Activated CD4-positive, alpha-beta T cell treated with anti-CD3 and anti-CD28 coated beads for 1 hour (primary cell): ENCODE data around the gene CRYGN.

ENCODE experiments used
- DNase-seq: peaks from one replicate; pipeline ENCODE4 v3.0.0-alpha.2; 2020

The CRYGN gene

DNA sequence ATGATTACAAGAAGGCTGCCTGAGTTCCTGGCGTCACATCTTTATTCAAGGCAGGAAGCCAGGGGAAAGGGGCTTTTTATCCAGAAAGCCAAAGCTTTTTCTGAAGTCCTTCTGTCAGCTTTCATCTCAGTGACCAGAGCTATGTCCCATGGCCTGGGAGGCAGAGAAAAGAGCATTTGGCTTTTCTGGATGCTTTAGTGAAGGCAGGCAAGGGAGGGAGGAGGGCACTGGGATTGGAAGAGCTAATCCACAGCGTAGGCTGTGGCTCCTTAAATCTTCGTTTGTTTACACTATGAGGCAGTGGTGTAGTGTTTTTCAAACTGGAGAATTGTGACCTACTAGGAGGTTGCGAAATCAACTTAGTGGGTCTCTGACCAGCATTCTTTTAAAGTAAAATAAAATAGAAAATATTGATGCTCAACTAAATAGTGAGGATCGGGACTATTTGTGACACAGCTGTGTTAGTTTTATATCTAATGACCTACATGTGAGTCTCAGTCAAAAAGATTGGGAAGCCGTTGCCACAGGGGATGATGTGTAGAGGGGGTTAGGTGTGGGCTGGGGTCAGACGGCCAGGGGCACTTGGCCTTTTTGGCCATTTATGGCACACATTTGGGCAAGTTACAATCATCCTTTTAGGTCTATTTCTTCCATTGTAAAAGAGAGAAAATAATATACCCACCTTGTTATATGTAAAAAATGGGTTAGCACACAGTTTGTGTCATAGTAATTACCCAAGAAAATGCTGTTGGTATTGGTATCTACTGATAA, 14.1 kb downstream of the CRYGN start:
- no peak for DNase-seq

DNA sequence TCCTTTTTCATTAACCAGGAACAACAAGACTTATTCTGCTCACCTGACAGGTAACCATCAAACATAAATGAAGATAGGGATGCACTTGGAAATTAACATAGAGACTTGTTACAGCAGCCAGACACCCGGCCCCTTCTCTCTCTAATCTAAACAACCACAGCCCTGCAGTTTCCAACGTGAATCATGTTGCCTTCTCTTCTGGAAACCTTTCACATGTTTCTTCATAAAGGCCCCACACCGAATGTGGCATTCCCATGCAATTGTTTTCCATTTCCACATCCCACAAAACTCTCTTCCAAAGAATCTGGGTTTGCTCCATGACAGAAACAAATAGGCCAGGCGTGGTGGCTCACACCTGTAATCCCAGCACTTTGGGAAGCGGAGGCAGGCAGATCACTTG, 15.1 kb downstream of the CRYGN start:
- DNase-seq, result no peak

DNA sequence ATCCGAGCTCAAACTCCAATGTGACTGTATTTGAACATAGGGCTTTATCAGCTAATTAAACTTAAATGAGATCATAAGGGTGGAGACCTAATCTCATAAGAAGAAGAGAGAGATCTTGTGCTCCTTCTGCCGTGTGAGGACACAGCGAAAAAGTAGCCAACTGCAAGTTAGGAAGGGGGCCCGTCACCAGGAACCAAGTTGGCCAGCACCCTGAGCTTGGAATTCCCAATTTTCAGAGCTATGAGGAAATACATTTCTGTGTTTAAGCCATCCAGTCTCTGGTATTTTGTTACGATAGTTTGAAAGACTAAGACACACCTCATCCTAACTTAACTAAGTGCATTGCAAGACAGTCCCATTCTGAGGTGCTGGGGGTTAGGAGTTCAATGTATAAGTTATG, 16.0 kb downstream of the CRYGN start:
- no peak for DNase-seq

DNA sequence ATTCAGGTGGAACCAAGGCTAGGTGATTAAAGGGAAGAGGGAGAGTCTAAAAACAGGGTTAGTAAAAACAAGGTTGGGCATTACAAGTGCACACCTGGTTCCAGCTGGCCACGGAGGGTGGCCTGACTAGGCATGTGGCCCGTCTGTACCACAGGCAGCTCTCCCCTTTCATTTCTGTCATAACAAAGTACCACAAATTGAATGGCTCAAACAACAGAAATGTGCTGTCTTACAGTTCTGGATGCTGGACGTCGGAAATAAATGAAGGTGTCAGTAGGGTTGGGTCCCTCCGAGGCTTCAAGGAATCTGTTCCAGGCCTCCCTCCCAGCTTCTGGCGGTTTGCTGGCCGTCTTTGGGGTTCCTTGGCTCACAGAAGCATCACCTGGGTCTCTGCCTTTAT, 16.7 kb downstream of the CRYGN start:
- no peak for DNase-seq

DNA sequence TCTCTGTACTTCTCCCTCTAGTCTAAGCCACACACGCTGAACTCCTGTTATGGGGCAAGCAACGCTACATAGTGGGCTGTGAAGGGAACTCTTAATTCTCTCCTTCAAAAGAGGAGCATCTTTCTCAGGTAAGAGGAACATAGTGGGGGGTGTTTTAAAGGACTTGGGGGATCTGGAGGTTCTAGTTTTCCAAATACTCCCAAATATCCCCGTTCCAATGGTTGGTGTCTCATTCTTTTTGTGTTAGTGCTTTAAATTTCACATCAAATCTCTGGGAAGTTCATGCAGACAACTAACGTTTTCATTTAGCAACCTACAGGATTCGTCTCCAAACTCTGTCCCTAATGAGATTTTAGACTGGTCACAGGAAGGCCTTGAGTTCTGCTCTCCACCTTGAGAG, 17.7 kb downstream of the CRYGN start:
- no peak for DNase-seq

DNA sequence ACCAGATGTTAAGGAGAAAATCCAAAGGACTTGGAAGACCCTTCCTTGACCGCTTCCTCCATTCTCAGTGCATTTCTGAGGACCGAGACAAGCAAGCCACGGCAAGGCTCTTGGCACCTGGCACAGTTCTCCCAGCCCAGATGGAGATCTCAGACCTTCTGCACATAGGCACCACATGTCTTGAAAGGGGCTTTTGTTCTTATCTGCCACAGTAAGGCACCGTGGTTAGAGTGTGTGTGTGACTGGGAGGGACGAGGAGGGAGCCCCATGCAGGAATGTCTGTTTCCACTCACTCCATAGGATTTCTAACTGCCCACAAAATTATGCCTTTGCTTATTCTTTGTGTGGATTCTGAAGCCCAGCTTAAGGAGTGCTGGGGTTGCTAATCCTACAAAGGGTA, 19.8 kb downstream of the CRYGN start:
- no peak for DNase-seq

DNA sequence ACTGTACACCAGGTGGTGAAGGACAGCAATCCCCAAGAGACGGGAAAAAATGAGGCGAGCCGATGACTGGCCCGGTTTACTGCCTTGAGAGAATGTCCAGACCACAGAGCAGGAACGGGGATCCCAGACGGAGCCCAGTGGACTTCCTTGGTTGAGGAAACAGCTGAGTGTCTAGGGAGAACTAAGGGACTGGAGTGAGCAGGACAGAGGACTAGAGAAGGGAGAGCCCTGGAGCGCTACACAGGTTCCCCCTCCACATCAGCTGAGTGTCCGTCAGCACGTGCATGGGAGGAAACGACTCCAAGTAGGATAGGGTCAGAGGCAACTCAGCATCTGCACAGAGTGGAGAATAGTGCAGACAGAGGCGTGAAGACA, 23.0 kb downstream of the CRYGN start:
- no peak for DNase-seq

DNA sequence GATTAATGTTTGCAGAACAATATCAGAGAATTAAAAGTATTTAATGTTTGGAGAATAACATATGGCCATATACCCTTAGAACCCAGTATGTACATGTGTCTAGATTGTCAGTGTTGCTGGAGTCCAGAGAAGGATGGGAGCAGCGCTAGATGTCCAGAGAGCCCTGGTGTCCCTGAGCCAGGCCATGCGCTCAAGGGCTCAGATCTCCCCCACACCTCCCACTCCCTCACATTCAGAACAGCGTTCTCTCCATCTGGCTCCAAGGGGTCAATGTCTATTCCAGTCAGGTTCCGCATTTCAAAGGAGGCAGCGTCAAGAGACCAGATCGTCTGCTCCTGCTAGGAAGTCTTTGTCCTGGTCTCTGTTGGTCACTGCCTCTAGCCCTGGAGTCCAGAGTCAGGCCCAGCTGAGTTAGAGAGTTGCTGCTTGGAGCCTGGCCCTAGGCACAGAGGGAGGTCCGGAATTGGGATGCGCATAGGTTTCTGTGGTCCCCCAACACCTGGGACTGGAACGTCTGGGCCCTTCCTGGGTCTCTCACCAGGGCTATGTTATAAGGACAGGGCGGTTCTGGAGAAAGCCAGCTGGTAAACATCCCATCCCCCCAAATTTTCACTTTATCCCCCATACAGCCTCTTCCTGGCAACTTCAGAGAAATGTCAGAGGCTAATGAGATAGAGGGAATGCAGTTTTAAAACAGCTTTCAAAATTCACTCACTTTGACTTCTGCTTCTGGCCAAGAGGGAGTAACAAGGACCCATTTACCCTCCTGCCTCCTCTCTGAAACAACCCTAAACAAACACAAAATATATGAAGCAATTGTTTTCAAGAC, 23.6 kb downstream of the CRYGN start:
- no peak for DNase-seq

DNA sequence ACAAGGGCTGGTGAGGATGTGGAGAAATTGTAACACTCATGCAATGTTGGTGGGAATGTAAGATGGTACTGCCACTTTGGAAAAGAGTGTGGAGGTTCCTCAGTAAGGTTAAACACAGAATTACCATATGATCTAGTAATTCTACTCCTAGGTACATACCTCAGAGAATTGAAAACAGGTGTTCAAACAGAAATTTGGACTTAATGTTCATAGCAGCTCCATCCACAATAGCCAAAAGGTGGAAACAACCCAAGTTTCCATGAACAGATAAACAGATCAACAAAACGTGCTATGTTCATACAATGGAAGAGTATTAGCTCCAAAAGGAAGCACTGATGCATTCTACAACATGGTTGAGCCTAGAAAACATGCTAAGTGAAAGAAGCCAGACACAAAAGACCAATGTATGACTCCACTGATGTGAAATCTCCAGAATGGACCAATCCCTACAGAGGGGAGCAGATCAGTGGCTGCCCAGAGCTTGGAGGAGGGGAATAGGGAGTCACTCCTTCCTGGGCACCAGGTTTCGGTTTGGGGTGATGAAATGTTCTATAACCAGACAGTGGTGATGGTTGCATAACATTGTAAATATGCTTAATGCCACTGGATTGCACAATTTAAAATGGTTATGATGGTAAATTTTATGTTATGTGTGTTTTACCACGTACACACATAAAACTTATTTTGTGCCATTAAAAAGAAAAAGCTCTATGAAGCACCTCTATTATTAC, 24.4 kb downstream of the CRYGN start:
- DNase-seq, result no peak

DNA sequence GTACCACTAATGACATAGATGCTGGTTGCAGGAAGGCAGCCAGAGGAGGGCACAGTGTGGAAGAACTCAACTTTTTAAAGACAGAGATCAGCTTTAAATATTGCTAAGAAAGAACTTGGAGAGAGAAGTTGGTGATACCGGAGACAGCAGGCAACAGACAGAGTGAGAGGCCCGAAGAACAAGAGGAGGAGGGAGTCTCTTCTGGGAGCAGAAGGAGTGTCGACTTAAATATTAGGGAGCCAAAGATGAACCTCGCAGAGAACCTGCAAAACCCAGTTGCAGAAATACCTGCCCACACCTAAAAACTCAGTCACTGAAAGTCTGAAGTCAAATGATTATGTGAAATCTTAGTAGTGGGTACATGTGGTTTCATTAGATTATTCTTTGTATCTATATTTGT, 26.7 kb downstream of the CRYGN start:
- DNase-seq, result no peak

DNA sequence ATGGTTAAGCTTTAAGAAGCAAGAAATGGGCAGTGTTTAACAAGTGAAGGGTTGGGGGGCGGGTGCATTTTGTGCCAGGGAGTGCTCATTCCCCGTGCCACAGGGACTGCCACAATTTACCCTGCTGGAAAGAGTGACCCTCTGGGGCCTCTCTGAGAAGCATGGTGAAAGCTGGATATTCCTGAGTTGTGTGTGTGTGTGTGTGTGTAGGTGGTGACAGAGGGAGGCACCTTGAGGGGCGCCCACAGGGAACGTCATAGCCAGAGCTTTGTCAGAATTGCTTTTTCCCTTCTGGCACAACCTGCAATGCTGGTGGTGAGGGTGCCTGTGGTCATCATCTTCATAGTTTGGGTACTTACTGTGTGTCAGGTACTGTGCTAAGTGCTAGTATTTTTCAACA, 27.6 kb downstream of the CRYGN start:
- no peak for DNase-seq

DNA sequence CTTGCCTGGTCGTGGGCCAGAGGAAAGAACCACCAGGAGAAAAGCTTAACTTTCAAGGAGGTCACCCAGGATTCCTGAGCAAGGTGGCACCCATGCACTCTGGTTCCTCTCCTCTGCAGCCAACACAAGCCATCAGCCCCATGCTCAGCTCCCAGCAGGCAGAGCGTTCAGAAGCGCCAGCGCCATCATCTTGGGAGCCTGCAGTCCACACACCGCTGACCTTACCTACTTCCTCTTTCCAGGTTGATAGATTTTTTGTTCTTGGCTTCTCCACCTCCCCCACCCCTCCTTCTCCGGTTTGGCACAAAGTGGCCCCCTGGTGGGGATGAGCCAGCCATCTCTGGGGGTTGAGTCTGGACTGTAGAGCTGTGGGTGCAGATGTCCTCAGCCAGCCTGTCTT, 28.4 kb downstream of the CRYGN start:
- DNase-seq, result no peak

DNA sequence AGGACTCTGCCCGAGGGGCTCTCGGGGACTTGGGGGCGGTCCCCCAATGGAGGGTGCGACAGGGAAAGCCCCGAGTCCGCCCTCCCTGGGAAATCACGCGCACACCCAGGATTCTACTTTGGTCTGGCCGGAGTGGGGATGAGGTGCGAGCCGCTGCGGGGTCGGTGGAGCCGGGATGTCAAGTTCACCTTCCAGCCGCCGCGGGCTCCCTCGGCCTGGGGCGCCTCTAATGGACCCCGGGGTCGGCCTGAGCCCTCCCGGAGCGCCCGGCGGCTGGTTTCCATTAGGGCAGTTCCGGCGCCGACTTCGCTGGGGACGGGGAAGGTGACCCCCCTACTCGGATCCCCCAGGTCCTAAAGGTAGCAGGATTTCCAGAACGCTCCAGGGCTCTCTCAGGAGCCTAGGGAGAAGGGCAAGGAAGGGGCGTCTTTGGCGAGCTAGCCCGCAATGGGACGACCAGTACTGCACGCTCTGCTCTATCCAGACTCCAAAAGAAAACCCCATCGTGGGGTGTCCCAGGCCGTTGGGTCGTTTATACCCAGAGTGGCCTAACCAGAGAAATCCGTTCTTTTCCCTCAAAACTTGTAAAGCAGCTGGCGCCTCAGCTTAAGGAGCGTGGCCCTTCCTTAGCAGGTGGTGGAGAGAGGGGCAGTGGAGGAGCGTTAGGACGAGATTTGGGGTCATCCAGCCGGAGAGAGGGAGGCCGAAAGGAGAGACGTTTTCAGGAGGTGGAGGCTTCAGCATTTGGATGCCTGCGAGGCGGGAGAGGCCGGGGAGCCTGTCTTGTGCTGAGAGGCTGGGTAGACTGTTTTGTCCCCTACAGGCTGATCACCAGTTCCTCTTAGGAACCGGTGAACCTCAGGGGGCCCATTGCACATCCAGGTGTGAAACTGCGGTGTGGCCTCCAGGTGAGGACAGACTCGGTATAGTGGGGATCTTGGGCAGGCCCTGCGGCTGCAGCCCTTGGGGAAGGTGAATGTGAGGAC, 29.2 kb downstream of the CRYGN start:
- DNase-seq, result no peak

DNA sequence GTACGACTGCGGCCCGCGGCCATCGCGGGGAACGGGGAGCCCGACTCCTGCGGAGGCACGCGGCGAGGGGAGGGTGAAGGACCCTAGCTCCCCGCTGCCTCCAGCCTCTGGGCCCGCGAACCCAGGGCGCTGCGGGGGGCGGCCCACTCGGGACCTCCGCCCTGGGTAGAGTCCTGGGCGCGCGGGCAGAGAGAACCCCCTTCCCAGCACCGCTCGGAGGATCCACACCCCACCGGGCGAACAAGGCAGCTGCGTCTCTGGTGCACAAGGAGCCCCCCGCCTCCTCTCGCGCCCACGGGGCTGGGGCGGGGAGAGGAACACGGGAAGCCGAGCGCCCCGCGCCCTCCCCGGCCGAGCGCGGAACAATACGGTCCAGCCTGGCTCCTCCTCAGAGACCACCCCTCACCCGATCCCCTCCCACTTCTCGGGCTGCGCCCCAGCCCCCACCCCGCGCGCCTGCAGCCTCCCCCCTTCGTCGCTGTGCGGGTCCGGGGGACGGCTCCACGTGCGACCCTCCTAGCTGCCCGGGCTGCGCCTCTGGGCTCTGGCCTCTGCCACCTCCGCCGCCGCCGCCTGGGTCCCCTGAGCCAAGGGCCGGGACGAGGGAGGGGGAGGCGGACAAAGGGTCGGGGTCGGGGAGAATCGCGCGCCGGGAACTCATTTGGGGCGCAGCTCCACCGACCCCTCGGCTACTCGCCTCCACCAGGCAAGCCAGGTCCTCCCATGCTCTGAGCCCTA, 30.1 kb downstream of the CRYGN start, which contains the start of gene WDR86:
TSS of gene WDR86 (minus strand) at position 372 of the 738 bp plus-strand sequence. CDS start 449 bp downstream, outside the sequence.
- no peak for DNase-seq

DNA sequence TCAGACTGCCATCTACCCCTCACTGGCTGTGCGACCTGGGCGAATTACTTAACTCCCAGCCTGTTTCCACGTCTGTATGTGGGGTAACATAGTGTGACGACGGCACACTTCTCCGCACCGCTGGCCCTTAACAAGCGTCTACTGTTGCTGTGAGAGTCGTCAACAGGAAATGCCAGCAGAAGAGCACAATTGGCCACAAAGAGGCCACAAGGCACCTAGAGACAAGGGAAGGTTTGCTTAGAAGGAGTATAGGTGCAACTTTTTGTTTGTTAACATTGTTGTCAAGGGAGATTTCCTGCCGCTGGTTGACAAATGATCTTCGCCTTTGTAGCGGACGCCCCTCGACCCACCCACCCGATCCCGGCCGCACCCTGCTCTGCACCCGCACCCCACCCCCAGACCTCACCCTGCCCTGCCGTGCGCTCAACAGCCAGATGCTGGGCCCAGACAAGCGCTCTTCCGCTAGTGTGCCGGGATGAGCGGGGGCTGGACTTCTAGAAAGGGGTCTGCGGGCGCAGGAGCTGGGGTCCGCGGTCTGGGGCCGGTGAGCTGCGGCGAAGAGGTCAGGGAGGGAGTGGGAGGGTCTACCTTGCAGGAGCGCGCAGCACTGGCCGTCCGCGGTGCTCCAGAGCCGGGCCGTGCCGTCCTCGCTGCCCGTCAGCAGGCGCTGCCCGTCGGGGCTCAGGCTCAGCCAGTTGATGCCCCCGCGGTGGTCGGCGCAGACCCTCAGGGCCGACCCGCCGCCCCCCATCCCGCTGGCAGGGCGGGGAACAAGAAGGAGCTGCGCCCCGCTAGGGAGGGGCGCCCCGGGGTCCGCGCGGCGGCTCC, 30.9 kb downstream of the CRYGN start:
- DNase-seq, result peak; percentile 27

DNA sequence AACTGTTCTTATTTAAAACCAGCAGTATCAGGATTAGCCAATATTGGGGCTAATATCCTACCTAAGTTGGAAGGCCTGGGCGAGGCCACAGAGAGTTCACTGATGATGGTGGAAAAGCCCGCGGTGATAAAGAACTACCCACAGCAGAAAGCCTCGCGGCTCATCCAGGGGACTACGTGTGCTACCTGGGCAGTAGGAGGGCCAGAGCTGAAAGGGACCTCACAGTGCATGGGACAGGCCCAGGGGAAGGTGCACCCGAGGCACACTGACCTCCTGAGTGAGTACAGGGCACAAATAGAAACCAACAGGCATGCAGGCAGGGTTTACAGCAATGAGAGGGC, 31.5 kb downstream of the CRYGN start:
- DNase-seq, result no peak

DNA sequence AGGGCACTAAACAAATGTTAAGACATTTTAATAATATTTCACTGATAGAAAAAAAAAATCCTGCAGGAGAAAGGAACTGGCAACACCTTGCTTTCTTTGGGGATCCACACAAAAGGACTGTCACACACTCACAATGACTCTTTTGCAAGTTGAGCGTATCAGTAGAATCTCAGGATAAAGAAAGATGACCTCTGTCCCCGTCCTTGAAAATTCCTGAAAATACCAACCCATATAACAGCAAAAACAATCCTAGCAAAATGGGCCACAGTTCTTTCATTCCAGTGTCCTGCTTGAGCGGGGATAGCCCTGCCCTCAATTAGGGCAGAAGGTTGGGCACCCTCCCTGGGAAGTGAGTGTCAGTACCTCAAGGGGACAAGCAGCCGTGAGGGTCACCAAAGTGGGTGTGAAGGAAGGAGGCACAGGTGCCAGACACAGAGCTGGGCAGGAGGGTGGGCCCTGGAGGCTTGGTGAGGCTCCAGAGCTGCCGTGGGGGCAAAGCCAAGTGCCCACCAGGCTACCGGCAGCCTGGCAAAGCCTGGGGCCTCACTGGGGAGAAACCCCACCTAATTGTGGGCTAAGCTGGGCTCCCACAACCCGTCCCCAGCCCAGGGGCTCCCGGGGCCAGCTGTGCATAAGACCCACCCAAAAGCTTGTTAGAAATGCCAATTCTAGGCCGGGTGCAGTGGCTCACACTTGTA, 32.9 kb downstream of the CRYGN start:
- DNase-seq, result no peak

DNA sequence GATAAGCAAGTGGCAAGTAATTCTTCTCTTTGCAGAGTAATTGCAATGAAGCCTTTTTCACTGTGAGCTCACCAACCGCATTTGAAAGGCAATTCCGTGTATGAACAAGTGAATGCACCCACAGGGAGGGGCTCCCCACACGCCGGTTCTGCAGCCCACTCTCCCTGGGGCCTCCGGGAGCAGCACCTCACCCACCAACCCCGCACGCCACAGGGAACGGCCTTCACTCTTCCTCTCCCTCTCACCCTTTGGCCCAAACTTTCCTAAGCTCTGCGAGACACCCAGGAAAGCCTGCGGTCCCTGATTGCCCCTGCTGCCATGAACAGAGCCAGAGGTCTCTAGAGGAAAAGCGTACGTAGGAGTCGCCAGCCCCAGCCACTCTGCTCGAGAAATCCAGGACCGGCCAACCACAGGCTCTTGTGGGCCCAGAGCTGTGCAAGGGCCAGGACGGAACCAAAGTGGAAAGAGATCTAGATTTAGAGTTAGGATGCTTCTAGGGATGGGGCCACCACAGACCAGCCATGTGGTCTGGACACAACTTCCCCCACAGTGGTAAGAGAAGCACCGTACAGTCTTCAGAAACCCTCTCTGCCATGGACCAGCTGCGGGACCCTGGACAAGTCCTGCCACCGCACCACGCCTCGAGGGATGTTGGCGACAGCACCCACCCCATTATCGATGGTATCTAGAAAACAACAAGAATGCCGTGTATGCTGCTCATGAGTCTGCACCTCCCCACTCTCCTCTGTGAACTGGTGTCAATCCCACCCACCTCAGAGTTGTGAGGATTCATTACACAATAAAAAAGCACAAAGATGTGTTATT, 33.7 kb downstream of the CRYGN start:
- DNase-seq, result no peak

DNA sequence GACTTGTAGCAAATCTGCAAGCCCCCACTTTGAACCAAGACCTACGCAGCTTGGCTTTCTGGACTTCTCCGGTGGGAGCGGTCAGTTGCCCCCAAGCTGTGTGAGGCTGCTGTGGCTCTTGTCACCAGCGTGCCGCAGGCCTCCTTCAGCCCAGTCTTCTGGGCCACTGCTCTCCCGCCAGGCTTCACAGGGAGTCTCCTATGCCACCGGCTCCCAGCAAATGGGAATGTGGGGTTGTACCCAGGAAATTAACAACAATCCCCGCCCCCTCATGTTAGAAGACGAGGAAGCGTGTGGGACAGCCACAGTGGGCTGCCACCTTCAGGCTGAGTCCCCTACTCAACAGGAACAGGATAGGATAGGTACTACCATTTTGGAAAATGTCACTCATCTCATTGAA, 34.4 kb downstream of the CRYGN start:
- DNase-seq, result no peak
